IPS DF 4.7 (cell line): Measurements from ENCODE around the gene PEAK1.

Experiments
- DNase-seq: peaks from one replicate; pipeline ENCODE4 v3.0.0-alpha.2; 2013; ENCODE audit warnings: low spot score; ENCODE audit errors: extremely low read depth

PEAK1 gene

GRCh38 chr15:77402740-77403379 is 17.0 kb downstream of the PEAK1 start:
- DNase-seq, result no peak

- no peak for DNase-seq
Measured at GRCh38 chr15:77400258-77400657, 19.6 kb downstream of the PEAK1 start.

DNA sequence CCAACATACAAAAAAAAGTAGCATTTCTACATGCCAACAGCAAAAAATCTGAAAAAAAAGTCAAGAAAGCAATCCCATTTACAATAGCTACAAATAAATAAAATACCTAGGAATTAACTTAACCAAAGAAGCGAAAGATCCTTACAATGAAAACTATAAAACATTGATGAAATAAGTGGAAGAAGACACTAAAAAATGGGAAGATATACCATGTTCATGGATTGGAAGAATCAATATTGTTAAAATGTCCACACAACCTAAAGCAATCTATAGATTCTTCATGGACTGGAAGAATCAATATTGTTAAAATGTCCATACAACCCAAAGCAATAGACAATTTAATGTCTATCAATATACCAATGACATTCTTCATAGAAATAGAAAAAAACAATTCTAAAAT is 21.0 kb downstream of the PEAK1 start:
- DNase-seq, result no peak

DNA sequence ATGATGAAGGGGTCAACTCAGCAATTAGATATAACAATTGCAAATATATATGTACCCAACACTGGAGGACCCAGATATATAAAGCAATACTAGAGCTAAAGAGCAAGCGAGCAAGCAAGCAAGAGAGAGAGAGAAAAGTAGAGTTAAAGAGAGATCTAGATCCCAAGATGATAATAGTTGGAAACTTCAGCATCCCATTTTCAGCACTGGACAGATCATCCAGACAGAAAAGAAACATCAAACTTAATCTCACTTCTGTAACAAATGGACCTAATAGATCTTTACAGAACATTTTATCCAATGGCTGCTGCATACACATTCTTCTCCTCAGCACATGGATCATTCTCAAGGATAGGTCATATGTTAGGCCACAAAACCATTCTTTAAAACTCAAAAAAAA is 23.2 kb downstream of the PEAK1 start:
- no peak for DNase-seq

DNA sequence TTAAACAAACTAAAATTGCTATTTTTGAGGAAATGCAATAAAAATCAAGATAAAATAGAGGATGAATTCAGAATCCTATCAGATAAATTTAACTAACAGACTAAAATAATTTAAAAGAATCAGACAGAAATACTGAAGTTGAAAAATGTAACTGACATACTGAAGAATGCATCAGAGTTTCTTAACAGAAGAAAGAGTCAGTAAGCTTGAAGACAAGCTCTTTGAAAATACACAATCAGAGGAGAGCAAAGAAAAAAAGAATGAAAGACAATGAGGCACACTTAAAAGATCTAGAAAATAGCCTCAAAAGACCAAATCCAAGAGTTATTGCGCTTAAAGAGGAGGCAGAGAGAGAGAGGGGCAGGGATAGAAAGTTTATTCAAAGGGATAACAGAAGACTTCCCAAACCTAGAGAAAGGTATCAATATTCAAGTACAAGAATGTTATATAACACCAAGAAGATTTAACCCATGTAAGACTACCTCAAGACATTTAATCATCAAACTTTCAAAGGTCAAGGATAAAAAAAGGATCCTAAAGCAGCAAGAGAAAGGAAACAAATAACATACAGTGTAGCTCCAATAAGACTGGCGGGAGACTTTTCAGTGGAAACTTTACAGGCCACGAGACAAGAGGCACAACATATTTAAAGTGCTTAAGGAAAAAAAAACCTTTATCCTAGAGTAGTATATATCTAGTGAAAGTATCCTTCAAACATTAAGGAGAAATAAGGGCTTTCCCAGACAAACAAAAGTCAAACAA is 24.7 kb downstream of the PEAK1 start:
- DNase-seq, result no peak

- DNase-seq, result no peak
Measured at GRCh38 chr15:77393471-77393840, 26.4 kb downstream of the PEAK1 start.

GRCh38 chr15:77392762-77393470 is 27.0 kb downstream of the PEAK1 start:
- DNase-seq, result no peak

DNA sequence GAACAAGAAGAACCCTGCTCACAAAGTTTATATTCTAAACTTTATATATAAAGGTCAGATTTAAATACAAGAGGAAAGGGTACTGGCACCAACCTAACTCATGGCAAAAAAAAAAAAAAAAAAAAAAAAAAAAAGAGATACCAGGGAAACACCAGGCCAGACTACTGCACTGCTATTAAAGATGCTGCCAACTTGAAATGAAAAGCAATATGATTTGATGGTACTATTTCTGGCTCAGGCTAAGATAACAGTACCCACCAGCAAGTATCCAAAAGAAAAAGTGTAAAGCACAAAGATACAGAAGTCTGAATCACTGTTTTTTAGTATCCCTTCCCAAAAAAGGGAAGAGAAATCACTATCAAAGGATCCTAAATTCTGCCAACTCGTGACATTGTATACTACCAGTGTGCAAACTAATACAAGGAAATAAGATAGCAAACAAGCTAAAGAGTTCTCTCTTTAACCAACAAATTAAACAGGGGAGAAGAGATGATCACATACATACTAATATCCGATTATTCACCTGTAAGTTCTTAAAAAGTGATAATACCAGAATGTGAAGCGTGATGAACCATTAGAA is 28.4 kb downstream of the PEAK1 start:
- DNase-seq, result no peak

GRCh38 chr15:77387365-77388105 is 32.4 kb downstream of the PEAK1 start:
- no peak for DNase-seq

DNA sequence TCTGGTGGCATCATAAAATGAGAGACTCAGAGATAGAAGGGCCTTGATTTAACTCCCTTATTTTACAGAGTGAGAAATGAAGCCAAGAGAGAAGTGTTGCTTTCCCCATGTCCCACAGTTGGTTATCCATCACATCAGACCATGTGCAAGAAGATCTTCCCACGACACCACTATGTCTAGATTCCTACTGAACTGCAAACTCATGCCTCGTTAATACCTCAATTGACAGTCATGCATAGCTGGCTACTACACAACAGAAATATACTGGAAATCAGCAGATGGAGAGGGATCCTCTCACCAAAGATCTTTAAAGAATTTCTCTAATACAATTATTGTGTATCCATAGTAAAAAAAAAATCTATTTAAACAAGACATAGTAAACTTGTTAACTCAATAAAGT is 33.3 kb downstream of the PEAK1 start:
- no peak for DNase-seq

DNA sequence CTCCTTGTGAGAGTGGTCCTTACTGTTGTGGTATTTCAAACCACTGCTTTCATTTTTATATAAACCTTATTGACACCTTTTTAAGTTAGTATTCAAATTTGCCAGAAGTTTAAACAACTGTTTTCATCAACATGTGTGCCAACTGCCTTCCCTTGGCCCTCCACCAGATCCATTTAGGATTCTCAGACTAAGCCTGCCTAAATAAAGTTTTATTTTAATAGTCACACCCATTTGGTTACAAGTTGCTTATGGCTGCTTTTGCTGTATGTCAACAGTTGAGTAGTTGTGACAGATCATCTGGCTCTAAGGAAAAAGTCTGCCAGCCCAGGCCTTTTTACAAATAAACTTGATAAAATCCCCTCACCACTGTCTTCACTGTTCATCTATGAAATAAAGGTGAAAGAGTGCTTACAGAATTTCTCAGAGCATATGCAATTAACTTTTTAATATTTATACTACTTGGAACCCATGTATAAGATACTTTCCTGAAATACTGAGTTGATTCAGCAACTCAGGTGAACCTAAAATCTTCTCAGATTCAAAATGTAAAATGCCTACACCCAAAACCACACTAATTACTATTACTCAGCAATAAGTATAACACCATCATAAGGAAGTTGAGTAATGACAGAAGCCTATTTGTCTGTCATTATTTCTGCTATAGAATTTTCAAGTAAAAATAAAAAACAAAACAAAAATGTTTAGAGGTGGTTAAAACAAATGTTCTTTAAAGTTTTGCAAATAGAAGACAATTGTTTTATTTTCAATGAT is 35.1 kb downstream of the PEAK1 start:
- no peak for DNase-seq

DNA sequence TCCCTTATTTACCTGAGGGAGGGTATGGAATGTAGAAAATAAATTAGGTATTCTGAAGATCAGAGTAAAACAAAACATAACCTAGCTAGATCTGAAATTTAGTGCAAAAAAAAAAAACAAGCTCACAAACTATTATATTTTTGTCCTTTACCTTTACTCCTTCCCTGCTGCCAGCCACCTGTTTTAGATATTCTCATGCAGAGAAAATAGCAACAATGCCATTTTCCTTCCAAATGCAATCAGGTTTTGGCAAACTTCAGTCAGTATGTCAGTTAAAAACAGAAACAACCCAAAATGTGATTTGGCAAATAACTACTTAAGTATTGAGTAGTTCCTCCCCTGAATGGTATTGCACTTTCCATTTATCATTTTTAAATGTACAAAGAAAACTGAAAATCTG is 35.8 kb downstream of the PEAK1 start:
- no peak for DNase-seq

DNA sequence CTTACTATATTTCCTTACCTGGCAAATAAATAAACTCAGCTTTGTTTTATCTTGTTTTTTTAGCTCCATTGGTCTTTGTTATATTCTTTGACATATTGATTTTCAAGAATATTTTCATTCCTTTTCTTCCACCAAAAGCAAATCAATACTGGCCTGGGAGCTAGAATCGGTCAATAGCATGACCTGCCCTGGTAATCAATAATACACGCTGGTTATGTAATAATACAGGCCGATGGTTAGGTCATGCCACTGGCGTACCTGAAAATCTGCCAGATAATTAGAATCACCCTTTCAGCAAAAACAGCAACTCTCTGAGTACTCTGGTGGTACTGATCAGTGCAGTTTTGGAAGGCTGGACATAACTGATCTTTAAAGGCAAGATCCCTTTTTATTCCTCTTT is 39.9 kb downstream of the PEAK1 start:
- DNase-seq, result no peak

DNA sequence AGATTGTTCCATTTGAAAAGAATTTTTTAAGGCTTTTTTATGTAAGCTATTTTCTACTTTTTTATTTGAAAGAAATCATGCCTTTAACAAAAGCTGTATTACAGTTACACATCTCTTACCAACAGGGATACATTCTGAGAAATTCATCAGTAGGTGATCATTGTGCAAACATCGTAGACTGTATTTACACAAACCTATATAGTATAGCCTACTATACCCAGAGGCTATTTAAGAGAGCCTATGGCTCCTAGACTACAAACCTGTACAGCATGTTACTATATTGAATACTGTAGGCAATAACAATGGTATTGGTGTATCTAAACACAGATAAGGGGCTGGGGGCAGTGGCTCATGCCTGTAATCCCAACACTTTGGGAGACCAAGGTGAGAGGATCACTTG is 43.1 kb downstream of the PEAK1 start:
- DNase-seq, result no peak

DNA sequence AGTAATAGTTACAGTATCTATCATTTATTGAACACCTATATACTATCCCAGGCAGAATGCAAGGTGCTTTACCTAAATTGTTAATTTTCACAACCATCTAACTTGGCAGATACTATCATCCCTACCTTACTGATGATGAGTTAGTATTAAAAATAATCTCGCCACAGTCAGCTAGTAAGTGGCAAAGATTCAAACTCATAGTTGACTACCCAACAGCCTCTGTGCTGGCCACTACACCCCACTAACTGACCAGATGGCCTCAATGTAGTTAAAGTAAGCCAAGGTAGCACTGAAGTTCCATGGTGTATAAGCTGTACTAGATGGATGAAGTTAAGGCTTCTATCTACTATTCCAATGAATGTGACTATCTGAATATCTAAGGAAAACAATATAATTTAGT is 44.8 kb downstream of the PEAK1 start:
- DNase-seq, result no peak

DNA sequence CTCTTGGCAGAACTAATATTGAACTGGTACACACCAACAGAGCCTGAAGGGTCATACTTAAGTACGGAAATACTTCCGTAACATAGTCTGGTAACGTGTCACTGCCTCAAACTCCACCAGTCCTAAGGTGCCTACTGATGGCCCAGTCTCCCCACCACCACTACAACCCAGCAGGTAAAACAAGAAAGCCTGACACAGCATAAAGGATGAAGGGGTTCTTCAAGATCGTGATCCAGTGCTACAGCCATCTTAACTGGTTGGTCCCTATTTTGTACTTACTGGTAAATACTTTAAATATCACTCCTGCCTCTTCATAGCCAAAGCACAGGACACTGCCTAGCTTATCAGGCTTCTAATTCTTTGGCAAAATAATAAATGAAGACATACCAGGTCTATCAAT is 46.5 kb downstream of the PEAK1 start:
- DNase-seq, result no peak

DNA sequence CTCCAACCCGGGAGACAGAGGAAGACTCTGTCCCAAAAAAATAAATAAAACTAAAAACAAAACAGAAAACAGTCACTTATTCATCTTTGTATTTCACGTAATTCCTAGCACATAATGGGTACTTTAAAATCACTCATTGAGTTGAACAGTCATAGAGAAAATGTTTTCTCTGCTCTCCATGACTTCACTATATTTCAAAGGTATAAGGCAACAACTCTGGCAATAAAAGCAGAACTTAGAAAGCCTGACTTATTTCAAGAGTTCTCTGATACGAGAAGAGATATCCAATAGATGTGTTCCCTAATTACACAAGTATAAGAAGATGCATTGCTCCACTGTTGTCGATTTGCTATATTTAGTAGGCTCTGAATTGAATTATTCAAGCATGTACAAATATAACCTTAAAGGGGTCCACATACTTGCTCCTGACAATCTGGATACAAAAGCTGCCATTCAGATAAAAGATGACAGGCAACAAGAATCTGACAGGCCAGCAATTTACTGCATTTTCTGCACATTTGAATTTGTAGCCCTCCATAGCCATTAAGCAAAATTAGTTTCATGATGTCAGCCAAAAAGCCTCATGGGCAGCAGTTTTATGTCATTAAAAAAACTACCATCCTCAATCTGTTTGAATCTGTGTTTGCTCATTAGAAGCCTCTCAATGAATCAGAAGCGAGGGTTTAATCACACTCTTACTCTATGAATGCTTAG is 47.9 kb downstream of the PEAK1 start:
- DNase-seq, result no peak

DNA sequence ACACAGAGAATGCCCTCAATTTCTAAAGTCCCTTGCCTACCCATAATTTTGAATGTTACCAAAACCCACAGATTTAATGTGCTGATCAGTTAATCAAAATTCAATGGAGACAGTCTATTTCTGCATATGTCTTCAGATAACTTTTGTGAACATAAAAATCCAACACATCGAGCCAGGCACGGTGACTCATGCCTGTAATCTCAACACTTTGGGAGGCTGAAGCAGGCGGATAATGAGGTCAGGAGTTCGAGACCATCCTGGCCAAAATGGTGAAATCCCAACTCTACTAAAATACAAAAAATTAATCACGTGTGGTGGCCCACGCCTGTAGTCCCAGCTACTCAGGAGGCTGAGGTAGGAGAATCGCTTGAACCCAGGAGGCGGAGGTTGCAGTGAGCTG is 49.3 kb downstream of the PEAK1 start:
- DNase-seq, result no peak

DNA sequence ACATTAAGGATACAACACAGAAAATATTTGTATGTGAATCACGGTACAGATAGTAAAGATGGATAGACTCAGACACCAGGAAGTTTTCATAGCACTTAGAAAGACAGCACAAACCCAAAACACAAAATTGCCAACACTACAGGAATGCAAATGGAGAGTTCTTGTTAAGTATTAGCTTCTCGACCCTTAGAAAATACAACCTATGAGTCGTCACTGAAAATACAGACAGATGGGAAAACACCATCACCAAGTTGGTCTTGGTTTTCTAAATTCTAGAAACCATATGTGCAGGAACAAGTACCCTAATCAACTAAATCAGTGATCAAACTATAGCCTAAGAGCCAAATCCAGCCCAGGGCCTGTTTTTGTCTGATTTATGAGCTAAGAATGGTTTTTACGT is 50.7 kb downstream of the PEAK1 start:
- no peak for DNase-seq

GRCh38 chr15:77367631-77368030 is 52.3 kb downstream of the PEAK1 start:
- no peak for DNase-seq
